ENCODE measurements around the gene RLBP1.
A peak's percentile ranks its signal among the peaks of the same experiment; 100 is the strongest.
"Not testable (repeated sequence)": the region's sequence is repeated elsewhere in the genome, so short reads cannot be mapped to it uniquely, and the experiment has no call there.

RLBP1 gene

DNA sequence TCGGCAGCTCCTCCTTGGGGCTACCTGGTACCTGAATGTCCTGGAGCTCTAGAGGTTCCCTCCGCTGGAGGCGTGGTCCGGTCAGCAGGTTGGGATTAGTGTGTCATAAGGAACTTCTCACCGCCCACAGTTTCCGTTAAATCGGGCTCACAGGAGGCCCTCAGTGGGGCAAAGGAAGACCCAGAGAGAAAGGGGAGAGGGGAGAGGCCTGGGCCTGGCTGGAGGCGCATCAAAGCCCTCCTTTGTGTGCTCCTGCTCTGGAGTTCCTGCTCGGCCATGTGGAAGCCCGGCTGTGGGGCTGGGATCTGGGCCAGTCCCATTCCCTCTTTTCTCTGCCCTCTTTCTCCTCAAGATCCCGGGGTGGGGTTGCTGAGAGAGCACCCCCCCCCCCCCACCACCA, at the start of gene RLBP1:
Gene RLBP1 (minus strand): TSS at position 37 of the 400 bp plus-strand sequence. CDS start 2,604 bp downstream, outside the sequence.
- no peak for DNase-seq (ENCODE audit: low read depth, low spot score)

DNA sequence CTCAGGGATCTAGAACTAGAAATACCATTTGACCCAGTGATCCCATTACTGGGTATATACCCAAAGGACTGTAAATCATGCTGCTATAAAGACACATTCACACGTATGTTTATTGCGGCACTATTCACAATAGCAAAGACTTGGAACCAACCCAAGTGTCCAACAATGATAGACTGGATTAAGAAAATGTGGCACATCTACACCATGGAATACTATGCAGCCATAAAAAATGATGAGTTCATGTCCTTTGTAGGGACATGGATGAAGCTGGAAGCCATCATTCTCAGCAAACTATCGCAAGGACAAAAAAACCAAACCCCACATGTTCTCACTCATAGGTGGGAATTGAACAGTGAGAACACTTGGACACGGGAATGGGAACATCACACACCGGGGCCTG, 28.8 kb upstream of the RLBP1 start:
- not testable (repeated sequence) for DNase-seq (ENCODE audit: low read depth, low spot score)

DNA sequence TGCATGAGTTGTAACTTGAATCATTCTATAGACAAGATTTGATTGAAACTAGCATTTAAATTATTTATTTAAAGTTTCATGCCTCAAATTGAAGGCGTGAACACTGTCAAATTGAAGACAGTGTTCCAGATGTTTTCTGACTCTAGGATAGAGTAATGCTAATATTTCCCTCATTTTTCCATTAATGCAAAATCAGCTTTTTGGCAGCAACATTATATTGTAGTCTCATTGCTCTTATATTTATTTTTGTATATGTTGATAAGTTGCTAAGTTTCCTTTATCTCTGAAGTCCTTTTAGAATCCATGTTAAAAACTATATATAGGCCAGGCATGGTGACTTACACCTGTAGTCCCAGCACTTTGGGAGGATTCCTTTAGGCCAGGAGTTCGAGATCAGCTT, 27.2 kb upstream of the RLBP1 start:
- no peak for DNase-seq (ENCODE audit: low read depth, low spot score)

DNA sequence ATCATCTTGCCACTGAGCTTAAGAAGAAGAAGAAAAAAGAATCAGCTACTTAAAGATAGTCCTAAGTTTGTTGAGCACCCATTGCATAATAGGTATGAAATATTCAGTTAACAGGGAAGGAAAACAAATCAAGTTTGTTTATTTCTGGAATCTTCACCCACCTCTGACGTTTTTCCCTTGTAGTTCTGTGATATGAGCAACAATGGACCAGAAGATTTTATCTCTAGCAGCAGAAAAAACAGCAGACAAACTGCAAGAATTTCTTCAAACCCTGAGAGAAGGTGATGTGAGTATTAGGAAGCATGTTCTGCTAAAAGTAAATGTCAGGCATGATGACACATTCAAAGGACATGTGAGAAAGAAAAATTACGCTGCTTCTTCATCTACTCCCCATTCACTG, 26.1 kb upstream of the RLBP1 start:
- DNase-seq (ENCODE audit: low read depth, low spot score), result no peak

DNA sequence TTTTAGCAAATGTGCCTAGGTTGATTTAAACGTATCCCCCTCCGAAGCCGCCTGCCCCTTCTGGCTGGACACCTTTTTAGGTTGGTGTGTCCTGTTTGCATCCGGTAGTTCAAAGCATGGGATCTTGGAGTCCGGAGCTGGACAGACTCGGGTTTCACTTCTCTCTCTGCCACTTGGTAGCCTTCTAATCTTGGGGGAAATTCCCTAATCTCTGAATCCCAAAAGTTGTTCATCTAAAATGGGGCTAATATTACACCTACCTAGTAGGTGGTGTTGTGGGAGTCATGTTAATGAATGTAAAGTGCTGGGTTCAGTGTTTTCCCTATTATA, 23.2 kb upstream of the RLBP1 start:
- DNase-seq (ENCODE audit: low read depth, low spot score), result no peak

DNA sequence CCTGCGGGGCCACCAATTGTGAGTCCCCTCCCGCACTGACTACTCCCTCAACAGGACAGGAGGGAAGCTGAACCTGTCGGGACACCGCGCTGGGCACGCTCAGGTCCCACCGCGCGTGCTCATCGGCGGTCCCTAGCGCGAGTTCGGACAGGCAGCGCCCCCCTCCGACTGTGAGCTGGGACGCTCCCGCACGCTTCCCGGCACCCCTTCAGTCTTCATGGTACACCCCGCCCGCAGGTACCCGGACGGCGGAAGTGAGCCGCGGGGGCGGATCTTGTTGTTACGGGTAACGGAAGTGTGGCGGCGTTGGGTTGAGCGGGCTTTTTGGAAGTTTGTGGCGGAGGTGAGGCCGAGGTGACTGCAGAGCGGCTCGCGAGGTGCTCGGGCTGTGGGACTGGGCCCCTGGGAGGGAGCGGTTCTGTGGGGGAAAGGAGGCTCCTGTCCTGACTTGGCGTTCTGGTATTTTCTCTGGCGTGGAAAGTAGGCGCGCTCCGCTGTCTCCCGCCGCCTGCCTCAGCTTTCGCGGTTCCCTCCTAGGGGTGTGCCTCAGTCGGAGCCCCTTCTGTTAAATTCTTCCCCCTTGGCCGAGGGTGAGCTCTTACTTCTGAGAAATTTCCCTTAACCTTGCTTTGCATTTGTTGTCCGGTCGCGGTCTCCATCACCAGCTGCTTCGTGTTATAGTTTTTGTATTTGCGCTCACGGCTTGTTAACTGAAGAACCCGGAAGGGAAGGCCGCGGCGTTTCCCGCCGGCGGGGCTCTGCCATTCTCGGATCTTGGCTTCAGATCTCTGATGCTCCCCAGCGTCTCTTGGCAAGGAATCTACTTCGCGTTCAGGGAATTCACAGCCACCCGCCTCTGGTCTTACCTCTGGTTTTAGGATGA, 22.6 kb upstream of the RLBP1 start, which contains the start of gene FANCI:
Gene FANCI (plus strand): TSS at position 289 of the 883 bp plus-strand sequence. CDS start 3,669 bp downstream, outside the sequence.
- peak; percentile 75 for DNase-seq (ENCODE audit: low read depth, low spot score)

DNA sequence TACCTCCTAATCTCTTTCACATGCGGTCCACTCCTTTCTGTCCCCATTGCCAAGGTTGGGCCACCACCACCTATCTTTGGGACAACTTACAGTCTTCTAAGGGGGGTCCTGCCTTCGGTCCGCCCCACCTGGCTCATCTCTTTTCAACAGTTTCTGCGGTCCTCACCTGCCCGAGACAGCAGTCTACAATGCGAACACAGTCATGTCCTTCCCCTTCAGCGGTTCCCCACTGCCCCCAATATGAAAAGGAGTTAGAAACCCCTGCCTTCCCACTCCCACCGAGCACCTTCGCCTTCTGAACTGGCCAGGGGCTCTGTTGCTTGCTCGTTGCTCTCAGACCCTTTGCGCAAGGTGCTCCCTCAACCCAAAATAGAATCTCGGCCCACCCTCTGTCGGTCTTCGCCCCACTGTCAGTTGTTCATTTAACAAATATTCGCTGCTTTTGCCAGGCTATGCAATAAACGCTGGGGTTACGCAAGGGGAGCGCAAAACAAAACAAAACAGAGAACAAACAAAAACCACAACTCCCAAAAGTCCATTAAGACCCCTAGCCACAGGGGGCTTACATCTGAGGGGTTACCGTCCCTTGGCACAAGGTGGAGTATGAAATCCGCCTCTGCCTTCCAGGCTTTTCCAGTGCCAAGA, 21.8 kb upstream of the RLBP1 start:
- no peak for DNase-seq (ENCODE audit: low read depth, low spot score)

DNA sequence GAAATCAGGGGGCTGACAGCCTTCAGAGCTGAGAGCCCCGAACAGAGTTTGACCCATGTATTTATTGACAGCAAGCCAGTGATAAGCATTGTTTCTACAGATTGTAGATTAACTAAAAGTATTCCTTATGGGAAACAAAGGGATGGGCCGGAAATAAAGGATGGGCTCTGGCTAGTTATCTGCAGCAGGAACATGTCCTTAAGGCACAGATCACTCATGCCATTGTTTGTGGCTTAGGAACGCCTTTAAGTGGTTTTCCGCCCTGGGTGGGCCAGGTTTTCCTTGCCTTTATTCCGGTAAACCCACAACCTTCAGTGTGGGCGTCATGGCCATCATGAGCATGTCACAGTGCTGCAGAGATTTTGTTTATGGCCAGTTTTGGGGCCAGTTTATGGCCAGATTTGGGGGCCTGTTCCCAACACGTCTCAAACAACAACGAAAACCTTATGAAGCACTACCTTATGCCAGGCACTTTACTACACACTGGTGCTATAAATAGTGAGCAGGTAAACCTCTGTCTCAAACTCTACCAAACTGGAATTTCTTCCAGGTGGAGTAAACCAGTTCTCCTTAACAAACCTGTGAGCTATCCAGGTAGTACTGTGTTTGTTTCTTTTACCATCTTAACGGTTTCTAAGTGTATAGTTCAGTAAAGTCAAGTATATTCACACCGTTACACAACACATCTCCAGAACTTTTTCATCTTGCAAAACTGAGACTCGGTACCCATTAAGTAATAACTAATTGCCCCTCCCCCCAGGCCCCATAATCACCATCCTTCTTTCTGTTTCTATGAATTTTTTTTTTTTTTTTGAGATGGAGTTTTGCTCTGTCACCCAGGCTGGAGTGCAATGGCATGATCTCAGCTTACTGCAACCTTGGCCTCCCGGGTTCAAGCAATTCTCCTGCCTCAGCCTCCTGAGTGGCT, 18.8 kb upstream of the RLBP1 start:
- not testable (repeated sequence) for DNase-seq (ENCODE audit: low read depth, low spot score)

DNA sequence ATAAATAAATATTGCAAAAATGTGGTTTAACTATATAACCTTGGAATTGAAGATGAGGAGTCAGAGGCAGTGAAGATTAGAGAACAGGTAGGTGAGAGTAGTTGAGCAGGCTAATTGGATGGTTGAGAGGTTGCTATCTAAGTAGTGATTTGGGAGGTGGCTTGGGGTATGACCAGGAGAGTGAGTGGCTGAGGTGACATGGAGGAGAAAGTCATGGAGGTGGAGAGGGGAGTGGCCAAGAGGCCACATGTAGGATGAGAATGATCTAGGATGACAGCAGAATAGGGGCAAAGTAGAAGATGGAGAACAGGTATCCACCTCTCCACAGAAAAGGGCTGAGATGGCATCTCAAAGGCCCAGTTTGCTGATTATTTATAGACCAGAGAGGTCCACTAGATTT, 10.5 kb upstream of the RLBP1 start:
- no peak for DNase-seq (ENCODE audit: low read depth, low spot score)

DNA sequence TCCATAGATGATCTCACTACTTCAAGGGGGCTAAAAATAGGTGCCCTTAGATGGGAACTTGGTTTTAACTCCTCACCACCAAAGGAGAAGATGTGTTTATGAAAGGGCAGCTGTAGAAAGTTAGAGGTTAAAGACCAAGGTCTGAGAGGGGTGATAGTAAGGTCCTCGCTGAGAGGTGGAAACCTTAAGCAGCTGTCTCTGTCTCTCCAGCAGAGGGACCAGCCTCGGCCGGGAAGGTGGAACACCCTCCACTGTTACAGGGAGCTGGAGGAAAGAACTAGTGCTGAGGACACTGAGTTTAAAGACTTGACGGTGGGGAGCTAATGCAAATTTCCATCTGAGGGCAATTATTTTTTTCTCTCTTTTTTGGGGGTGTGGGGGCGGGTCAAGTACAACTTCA, 8.9 kb upstream of the RLBP1 start:
- DNase-seq (ENCODE audit: low read depth, low spot score), result no peak

DNA sequence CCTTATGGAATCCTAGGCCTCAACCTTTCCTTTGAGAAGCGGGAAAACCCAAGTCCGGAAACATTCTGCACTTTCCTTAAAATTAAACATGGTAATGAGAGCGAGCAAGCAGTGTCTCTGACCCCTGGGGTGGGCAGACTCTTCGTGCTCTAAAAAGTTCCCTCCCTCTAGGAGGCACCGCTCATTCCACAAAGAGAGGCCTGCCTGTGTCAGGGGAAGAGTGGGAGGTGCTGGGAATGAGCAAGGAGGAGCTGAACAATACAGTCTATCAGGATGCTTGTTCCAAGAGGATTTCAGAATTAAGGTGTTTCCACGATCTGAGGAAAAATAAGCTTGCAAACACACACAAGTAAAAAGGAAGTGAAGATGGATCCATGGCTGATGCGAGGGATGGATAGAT, 6.0 kb upstream of the RLBP1 start:
- no peak for DNase-seq (ENCODE audit: low read depth, low spot score)

DNA sequence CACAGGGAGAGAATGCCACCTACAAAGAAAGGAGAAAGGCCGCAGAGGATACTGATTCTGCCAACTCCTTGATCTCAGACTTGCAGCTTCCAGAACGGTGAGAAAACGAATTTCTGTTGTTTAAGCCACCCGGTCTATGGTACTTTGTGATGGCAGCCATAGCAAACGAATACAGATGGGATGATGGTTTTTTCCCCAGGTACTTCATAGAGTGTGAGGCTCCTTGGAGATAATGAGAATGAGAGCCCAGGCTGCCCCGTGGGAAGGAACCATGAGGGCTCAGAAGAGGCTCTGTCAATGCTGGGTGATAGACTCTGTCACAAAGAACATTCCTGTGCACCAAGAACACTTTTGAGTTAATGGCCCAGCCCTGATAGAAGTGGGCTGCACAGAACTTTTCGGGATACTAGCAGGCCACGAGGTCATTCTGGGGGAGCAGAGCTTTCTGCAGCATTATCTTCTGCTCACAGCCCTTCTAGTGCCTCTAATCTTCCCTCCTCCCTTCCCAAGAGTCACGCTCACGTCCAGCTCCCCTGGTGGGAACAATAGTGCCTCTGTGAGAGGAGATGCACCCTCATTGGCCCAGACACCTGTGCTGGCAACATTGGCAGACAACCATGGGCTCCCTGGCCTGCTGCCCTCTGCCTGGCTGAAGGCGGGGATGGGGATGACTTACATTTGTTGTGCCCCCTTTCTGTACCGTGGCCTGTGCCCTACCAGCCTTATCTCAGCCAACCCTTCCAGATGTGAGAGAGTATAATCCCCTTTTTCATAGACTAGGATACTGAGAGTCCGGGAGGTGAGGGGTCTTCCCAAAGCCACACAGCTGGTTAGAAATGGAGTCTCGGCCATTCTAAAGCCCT, 5.2 kb upstream of the RLBP1 start:
- no peak for DNase-seq (ENCODE audit: low read depth, low spot score)

DNA sequence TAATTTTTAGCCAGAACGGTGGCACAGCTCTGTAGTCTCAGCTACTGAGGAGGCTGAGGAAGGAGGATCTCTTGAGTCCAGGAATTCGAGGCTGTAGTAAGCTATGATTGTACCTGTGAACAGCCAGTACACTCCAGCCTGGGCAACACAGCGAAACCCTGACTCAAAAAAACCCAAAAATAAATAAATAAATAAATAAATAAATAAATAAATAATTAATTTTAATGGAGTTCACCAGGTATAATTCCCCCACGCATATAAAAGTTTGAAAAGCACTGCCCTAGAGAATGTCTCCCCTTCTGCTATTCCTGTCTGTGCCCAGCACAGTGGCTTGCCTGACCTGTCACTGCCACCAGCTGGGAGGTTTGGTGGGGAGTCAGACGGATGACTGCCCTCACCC, 4.2 kb upstream of the RLBP1 start:
- no peak for DNase-seq (ENCODE audit: low read depth, low spot score)

DNA sequence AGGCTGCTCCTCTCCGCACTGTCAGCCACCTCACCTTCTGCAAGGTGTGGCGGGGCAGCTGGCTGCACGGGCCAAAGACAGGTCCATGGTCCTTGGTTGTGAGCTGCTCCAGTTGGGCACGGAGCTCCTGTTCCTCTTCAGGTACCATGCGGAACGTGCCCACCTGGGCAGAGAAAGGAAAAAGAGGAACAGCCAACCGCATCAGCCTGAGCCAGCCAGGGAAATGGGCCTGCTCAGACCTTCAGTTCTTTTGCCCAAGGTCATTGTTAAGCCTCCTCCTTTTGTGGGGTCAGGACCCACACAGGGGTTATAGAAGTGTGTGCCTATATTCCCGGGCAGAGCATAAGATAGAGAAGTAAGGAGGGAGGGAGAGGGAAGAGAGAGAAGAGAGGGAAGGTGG, 2.8 kb downstream of the RLBP1 start:
- DNase-seq (ENCODE audit: low read depth, low spot score), result no peak

DNA sequence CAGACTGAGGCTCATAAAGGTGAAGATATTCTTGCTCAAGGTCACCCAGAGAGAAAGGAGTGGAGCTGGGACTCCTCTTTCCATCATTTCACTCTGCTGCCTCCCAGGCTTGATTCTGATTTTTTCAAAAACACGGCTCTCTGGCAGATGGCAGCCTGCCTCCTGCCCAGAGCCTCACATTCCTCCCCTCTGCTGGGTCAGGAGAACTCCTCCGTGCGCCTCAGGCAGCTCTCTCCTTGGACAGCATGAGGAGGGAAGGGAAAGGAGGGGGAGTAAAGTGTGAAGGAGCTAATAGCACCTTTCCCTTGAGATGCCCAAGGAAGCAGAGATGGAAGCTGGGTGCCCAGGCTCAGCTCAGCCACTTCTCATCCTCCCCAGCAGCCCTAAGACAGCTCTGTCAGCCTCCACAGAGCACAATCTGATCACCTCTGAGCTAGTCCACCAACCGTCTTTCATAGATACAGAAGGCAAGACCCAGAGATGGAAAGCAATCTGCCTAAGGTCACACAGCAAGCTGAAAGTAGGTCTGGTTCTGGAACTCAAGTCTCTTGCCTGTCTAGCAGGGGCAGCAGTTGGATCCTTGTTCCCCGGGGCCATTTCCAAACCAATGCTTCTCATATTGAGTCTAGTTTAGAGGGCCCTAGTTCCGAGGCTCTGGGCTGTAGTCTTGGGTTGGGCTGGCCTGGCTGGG, 3.5 kb downstream of the RLBP1 start:
- no peak for DNase-seq (ENCODE audit: low read depth, low spot score)

DNA sequence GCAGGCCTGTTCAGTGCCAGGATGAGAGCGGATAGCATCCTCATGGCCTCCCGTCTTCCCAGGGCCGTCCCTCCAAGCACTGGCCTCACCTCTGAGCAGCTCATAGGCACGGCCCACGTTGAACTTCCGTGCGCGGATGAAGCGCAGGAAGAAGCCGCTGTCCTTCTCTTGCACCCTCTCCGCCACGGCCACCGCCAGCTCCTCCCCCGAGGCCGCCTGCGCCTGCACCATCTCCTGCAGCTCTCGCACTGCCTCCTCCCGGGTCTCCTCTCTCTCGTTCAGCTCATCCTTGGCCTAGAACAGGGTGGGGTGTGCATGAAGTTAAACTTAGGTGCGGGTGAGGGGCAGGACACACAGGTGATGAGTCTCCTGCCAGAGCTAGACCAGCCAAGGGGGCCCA, 4.3 kb downstream of the RLBP1 start:
- DNase-seq (ENCODE audit: low read depth, low spot score), result no peak

DNA sequence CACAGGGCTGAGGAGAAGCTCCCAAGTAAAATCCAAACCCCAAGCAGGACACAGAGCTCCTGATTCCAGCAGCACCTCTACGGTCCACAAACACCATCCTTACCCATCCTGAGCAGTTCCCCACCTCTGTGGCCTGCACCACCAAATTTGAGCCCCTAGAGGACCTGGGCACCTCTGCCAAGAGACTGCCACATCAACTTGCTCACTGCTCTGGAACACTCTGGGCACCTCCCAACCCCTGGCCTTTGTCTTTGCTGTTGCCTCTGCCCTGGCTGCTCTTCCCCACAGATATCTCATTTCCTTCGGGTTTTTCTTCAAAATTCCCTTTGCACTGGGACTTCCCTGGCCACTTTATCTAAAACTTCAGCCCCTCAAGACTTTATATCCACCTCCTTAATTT, 5.8 kb downstream of the RLBP1 start:
- no peak for DNase-seq (ENCODE audit: low read depth, low spot score)

DNA sequence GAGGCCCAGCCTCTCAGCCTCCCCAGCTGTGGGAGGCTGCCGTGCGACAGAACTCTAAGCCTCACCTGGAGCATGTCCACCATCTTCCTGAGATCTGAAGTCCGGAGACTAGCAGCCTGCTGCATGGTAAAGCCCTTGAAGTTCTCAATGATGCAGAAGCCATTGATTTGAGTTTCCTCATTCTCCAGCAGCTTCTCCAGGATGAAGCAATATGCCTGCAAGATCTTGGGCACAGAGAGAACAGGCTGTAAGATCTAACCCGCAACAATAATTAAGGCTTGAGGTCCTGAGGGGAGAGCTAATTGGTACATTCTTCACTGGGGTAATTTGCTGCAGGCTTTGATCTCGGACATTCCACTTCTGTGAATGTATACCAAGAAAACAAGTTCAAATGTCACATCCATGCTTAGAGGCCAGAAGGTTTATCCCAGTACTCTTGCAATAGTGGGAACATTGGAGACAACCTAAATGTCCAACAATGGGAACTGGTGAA, 9.7 kb downstream of the RLBP1 start:
- DNase-seq (ENCODE audit: low read depth, low spot score), result no peak

DNA sequence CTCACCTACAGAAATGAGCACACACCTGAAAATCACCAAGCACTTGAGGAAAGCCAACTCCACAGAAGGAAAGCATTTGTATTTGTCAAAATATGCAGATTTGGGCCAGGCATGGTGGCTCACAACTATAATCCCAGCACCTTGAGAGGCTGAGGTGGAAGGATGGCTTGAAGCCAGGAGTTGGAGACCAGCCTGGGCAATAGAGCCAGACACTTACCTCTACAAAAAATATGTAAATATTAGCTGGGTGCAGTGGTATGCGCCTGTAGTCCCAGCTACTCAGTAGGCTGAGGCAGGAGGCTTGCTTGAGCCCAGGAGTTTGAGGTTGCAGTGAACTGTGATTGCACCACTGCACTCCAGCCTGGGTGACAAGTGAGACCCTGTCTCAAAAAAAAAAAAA, 12.3 kb downstream of the RLBP1 start:
- DNase-seq (ENCODE audit: low read depth, low spot score), result no peak

DNA sequence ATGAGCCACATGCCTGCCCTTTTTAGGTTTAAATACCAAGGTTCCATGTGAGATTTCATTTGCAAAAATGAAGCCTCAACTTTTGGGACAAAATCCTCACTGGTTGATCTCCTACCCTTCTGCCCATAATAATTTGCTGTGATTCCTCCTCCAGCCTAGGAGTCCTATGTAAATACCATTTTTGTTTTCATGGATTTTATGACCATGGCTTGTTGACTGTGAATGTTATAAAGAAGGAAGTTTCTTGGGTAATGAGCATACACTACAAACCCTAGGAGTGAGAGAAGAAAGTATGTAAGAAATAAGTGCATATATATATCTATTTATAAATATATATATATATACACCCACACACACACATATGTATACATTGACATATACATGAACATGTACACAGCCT, 13.1 kb downstream of the RLBP1 start:
- DNase-seq (ENCODE audit: low read depth, low spot score), result no peak

Measured in iPS DF 19.7 (cell line).